Fibroblast of lung (primary cell): ENCODE measurements around the gene UTP20.

Experiments
- CTCF ChIP-seq, 2 donors: IDR thresholded peaks in 1 of 2; conservative IDR thresholded peaks in 1 of 2; 1 replicate in 1 of 2; 2 replicates in 1 of 2; pipeline ENCODE4 v1.5.1; 2011 to 2012; ENCODE audit warnings: low read length in 2 of 2, control low read depth in 1 of 2, inconsistent platforms in 1 of 2, low read depth in 1 of 2, mild to moderate bottlenecking in 1 of 2
- EZH2 ChIP-seq: IDR thresholded peaks from 2 replicates; pipeline ENCODE4 v1.5.1; 2012; ENCODE audit warnings: low read length, control low read depth, mild to moderate bottlenecking; ENCODE audit errors: missing control alignments

GRCh38 chr12:101328917-101329316 is 49.0 kb downstream of the UTP20 start:
- TF ChIP-seq CTCF (conservative IDR thresholded peaks at IDR 0.05 in 1 of 2, IDR thresholded peaks at IDR 0.05 in 1 of 2; ENCODE audit: low read depth in 1 of 2, low read length in 2 of 2) (no peak), EZH2 (no peak)
